HG03565 (cell line): ENCODE measurements around the gene MAEA.
A peak's percentile ranks its signal among the peaks of the same experiment; 100 is the strongest.

Source experiments
- ATAC-seq: cut with Tn5 transposase; IDR thresholded peaks from one replicate; pipeline ENCODE4 v1.9.1; 2021; ENCODE audit warnings: mild to moderate bottlenecking, moderate library complexity; ENCODE audit not compliant: unreplicated experiment

Gene MAEA

DNA sequence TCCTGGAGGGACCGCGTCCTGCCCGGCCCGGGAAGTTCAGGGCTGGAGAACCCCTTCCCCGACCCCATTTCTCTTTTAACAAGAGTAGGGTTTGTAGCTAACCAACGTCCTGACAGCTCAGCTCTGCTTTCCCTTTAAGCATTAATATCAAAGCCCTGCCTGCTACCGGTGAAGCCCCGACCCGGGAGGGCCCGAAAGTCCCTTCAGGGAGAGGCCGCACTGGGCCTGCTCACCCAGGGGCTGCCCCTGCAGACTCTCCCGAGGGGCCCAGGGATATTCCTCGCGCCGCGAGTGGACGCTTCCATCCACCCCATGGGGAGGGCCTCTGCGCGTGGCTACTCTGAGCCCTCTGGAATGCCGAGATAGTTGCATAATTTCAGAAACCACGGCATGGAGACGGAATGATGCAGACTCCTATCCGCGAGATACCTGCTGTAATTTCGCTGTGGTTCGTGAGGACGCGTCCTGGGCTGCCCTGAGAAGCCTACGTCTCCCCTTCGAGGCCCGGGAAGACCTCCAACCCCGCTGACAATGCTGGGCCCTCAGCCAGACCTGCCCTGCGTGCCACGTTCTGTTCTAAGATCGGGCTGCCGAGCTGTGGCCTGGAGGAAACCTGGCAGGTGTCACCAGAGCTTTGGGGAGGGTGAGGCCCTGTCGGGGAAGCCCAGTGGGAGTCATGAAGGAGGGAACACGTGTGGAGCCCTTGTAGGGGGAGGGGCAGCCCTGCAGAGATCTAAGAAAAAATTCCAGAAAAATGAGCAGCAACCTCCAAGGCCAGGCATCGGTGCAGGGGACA lies 39.8 kb upstream of the MAEA start:
- peak; percentile 3 for ATAC-seq

DNA sequence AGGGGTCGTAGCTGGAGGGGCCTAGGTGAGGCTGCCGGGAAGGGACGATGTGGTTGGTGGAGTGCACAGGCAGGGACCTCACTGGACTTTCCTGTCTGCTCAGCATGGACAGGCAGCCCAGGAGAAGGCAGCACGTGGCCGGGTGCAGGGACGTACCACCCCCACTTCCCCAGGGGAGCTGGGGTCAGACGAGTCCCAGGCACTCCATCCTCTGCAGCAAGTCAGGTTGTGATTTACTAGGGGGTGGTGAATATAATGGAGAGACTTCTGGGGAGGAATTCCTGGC lies 39.2 kb upstream of the MAEA start:
- ATAC-seq: no peak

DNA sequence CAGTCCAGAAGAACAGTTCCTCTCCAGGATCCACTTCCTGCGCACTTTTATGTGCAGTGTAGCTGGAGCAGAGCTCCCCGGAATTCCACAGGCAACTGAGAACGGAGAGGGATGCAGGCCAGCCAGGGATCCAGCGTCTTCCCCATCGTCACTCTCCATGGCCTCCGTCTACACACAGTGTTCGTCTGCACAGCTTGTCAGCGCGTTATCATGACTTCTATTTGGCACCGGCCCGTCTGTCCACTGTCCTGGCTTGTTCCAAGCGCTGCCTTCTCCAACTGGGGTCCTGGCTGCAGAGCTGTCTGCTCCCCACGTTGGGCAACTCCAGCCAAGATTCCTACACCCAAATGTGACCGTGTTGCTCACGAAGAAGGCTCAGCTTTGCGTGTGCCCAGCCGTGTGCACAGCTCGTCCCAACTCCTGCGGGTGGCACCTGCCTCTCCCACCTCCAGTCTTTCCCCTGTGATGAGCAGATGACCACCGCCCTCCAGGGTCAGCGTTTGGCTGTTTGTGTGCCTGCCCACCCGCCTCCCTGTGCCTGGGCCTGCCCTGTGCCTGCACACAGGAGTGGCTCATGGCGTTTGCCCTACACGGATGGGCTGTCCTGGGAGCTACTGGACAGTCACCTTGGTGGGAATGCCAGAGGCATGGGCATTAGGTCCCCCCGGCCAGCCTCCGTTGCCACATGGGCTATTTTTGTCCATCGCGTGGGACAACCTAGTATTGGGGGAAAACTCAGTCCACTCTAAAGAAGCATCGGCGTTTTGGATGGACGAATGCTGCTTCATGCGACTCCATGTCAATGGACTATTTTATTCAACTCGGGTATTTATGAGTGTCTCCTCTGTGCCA lies 38.5 kb upstream of the MAEA start:
- no peak for ATAC-seq

DNA sequence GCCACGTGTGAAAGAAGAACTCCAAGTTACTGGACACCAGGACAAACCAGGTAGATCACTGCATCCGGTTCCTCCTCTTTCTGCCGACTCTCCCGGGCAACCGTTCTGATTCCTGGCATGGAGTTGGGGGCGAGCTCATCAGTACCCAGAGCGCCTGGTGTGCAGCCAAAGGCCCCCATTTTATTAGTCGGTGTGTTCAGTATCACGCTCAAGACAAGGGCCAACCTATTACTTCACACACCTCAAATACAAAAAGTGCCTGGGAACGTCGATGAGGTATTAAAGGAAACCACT lies 38.0 kb upstream of the MAEA start:
- ATAC-seq: no peak

DNA sequence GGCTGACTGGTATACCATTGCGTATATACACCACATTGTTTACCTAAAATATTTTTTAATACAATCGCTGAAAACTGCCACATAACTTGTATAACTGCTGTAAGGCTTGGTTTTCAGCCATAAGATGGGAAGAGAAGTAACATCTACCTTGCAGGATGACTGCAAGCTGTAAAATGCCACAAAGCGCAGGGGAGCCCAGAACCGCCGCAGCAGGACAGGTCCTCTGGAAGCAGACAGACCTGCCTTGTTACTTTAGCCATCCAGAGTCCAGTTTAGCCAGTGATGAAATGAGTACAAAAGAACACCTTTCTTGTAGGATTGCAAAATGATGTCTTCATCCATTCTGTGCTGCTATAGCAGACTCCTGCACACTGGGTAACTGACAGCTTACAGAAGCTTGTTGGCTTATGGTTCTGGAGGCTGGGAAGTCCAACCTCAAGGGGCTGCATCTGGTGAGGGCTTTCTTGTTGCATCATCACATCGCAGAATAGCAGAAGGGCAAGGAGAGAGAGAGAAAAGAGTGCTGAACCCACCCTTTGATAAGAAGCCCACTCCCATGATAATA lies 36.7 kb upstream of the MAEA start:
- ATAC-seq: no peak

DNA sequence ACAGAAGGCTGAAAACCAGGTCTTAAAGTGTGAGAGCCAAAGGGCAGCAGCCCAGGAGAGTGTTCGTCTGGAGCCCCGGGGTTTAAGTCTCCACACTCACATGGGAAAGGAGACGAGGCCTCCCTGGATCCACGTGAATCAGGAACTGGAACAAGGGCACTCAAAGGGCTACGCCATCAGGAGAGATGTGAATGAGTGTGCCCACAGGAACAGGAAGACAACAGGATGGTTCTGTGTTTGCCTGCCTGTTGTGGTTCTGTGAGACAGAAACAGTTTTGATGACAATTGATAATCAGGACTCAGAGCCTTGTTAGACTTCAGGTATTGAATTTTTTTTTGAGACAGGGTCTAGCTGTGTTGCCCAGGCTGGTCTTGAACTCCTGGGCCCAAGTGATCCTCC lies 35.9 kb upstream of the MAEA start:
- no peak for ATAC-seq

DNA sequence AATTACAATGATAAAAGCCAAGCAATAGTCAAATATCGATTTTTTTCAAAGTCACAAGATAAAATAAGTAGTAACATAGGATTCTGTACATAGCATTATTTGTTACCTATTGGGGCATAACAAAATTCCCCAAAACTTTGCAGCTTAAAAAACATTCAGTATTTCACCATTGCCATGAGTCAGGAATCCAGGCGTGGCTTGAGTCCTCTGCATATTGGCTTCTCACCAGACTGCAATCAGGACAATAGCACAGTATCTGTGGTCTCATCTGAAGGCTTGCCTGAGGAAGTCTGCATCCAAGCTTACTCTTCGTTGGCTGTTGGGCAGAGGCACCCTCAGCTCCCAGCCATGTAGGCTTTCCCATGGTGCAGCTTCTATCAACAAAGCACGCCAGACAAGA lies 34.5 kb upstream of the MAEA start:
- ATAC-seq: no peak

DNA sequence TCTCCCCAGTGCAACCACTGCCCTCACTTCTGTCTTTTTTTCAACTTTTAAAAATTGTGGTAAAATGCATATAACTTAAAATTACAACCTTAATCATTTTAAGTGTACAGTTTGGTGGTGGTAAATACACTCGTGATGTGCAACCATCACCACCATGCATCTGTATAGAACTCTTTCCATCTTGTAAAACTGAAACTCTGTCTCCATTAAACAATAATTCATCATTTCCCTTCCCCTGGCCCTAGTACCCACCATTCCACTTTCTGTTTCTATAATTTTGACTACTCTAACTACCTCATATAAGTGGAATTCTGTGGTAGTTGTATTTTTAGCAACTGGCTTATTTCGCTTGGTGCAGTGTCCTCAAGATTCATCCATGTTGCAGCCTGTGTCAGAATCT lies 34.0 kb upstream of the MAEA start:
- ATAC-seq: no peak

DNA sequence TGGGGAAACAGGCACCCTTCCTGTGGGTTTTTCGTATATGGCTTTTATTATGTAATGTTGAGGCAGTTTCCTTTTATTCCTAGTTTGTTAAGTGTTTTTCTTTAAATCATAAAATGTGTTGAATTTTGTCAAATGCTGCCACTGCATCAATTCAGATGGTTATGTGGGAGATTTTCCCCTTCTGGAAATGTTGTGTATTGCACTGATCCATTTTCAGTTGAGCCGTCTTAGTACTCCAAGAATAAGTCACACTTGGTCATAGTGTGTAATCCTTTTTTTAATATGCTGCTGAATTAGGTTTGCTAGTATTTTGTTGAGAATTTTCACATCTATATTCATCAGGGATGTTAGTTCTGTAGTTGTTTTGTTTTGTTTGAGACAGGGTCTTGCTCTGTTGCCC lies 31.2 kb upstream of the MAEA start:
- no peak for ATAC-seq

DNA sequence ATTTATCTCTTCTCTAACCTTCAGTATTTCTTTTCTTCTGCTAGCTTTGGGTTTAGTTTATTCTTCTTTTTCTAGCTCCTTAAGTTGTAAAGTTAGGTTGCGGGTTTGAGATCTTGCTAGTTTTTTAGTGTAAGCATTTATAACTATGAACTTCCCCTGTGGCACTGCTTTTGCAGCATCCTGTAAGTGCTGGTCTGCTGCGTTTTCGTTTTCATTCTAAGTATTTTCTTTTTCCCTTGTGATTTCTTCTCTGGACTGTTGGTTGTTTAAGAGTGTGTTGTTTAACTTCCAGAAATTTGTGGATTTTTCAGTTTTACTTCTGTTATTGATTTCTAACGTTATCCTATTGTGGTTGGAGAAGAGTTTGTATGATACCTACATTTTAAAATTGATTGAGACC lies 29.7 kb upstream of the MAEA start:
- no peak for ATAC-seq

DNA sequence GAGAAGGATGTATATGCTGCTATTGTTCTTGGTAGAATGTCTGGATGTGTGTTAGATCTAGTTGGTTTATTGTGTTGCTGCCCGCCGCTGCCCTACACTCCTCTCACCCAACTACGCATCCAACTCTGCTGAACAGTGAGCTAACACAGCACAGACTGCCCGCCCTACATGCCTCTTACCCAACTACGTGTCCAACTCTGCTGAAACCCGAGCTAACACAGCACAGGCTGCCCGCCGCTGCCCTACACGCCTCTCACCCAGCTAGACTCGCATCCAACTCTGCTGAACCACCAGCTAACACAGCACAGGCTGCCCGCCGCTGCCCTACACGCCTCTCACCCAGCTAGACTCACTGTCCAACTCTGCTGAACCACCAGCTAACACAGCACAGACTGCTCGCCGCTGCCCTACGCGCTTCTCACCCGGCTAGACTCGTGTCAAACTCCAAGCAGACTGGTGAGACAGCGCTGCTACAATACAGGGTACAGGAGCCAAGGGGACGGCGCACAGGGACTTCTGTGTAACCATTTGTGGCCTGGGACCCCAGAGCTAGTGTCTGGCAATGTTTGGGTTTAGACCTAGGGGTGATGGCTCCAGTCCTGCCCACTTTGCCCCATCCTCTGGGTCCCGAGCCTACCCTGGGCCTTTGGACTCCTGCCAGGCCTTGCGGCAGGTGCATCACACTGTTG lies 29.1 kb upstream of the MAEA start:
- ATAC-seq: no peak

DNA sequence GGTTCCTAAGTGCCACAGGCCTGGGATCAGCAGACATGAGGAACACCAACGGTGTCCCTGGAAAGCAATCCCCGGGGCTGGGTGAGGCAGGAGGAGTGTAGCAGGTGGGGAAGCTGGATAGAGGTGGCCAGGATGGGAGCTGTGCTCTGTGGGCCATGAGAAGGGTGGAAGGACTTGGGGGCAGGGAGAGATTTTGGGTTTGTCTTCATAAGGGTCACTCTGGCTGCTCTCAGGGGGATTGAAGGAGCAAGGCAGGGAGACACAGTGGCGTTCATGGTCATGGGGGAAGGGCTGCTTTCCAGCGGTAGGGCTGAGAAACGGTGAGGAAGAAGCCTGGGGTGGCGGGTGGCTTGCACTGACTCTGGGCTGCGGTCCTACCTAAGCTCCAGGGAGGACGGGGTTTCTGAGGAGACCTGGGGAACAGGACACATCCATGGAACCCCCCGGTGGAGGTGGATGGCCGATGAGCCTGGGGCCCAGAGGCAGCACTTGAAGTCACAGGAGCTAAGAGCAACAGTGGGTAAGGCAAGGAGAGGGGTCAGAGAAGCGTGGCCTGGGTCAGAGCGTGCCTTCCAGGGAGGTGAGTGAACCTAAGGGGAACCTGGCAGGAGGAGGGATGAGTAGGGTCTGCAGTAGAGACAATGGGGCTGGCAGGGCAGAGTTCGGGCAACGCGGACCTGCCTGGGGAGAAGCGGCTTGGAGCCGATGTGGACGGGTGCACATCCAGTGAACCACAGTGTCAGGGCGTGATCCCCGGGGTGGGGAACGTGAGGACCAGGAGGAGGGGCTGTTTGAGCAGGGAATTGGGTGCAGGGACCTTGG lies 28.4 kb upstream of the MAEA start:
- ATAC-seq: no peak

DNA sequence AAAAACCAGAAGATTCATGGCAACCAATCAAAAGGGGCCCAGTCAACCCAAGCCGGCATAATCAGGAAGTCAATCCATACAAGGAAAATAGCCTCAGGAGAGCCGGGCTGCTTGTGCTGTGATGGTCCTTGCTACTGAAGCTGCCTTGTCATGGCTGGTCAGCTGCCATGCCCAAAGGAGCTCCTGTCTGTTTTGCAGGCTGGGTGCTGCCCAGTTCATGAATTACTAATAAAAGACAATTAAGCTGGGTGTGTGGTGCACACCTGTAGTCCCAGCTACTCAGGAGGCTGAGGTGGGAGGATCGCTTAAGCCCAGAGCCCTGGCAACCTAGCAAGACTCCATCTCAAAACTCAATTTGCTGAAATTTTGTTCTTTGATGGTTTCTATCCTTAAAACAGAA lies 24.7 kb upstream of the MAEA start:
- ATAC-seq: no peak

DNA sequence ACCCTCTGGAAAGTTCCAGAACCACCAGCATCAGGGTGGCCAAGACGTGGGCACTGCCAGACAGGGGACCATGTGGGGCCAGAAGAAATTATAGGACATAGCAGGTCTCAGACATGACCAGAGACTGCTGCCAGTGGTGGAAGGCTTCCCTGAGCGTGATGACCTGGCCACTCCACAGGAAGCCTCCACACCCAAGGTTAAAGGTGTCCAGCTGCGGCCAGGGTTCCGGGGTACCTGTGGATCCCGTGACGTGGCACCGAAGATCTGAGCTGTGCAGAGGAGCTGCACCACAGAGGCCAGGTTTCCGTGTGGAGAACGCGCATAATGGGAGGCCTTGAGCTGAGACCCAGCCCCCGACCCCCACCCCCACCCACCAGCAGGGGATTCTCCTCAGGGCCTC lies 24.3 kb upstream of the MAEA start:
- ATAC-seq: no peak

DNA sequence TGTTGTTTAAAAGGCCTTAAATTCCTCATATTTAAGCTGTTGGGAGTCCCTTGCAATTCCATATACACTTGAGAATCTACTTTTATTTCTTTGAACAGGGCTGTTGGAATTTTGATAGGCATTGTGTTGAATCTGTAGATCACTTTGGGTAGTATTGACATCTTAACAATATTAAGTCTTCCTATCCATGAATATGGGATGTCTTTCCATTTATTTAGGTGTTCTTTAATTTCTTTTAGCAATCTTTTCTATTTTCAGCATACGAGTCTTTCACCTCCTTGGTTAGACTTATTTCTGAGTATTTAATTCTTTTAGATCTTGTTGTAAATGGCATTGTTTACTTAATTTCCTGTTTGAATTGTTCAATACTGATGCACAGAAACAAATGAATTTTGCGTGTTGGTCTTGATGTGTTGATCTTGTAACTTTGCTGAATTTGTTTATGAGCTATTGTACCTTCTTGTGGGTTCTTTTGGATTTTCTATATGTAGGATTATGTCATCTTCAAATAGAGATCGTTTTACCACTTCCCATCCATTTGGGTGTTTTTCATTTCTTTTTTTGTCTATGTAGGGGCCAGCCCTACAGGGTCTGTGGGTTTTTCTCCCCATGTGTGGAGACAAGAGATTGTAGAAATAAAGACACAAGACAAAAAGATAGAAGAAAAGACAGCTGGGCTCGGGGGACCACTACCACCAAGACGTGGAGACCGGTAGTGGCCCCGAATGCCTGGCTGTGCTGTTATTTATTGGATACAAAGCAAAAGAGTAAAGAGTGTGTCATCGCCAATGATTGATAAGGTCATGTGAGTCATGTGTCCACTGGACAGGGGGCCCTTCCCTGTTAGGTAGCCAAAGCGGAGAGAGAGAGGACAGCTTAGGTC lies 22.6 kb upstream of the MAEA start:
- ATAC-seq: no peak

DNA sequence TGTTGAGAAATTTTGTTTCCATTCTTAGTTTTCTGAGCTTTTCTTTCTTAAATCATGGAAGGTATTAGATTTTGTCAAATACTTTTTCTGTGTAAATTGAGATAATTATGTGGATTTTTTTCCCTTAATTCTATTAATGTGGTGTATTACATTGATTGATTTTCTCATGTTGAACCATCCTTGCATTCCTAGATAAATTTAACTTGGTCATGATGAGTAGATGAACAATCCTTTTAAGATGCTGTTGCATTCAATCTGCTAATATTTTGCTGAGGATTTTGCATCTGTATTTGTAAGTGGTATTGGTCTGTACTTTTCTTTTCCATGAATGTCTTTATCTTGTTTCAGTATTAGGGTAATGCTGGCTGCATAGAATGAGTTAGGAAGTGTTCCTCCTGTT lies 20.5 kb upstream of the MAEA start:
- ATAC-seq: no peak

DNA sequence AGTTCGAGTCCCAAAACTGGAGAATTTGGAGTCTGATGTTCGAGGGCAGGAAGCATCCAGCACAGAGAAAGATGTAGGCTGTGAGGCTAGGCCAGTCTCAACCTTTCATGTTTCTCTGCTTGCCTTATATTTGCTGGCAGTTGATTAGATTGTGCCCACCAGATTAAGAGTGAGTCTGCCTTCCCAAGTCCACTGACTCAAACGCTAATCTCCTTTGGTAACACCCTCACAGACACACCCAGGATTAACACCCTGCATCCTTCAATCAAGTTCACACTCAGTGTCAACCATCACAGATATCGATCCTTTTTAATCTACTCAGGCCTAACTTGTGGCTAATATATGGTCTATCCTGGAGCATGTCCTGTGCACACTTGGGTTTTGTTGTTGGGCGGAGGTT lies 18.0 kb upstream of the MAEA start:
- no peak for ATAC-seq

DNA sequence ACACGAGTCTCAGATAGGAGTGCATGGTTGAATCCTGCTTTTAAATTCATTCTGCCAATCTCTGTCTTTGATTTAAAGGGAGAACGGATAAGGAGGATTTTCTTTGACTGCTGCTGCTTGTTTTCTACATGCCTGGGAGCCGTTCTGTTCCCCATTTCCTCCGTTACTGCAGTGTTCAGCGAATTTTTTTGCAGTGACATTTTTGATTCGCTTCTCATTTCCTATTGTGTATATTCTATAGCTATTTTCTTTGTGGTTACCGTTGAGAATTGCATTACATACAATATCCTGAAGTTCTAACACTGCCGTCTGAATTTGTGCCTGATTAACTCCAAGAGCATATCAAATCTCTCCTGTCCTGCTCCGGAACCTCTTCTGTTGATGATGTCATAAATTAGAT lies 14.8 kb upstream of the MAEA start:
- no peak for ATAC-seq

DNA sequence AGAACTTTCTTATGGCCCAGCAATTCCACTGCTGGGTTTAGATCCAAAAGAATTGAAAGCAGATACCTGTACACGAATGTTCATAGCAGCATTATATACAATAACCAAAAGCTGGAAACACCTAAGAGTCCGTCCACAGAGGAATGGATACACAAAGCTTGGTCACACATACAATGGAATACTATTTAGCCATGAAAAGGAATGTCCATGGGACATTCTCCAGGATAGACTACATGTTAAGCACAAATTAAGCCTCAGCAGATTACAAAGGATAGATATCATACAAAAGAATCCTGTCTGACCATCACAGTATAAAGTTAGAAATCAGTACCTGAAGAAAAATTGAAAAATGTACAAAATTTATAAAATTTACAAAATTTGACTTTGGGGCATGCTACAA lies 12.7 kb upstream of the MAEA start:
- ATAC-seq: no peak
